SU-DHL-6 (cell line): ENCODE results near the gene DPPA3.
"Not testable (repeated sequence)": the region's sequence is repeated elsewhere in the genome, so short reads cannot be mapped to it uniquely, and the experiment has no call there.

Experiments used
- H2AFZ ChIP-seq: fragments of 200-600 bp; sonication (generic); 2 replicates; pipeline ENCODE4 v1.6.1; 2014; ENCODE audit warnings: low read depth, mild to moderate bottlenecking, moderate library complexity, mixed read lengths, antibody characterized with exemption, low read length; ENCODE audit not compliant: severe bottlenecking
- H3F3A ChIP-seq: fragments of 200-600 bp; shearing (Covaris generic); 2 replicates; pipeline ENCODE4 v1.6.0; 2016; ENCODE audit warnings: antibody characterized with exemption, mild to moderate bottlenecking; ENCODE audit not compliant: insufficient read depth
- H3K27ac ChIP-seq: fragments of 200-600 bp; sonication (generic); 2 replicates; pipeline ENCODE4 v1.5.1; 2016; ENCODE audit warnings: low read depth, mild to moderate bottlenecking, low read length, moderate library complexity, mixed read lengths
- H3K27me3 ChIP-seq: fragments of 200-600 bp; sonication (generic), shearing (Covaris generic); 2 replicates; pipeline ENCODE4 v1.6.0; 2014; ENCODE audit warnings: mild to moderate bottlenecking, low read length
- H3K36me3 ChIP-seq: fragments of 200-600 bp; sonication (generic); 2 replicates; pipeline ENCODE4 v1.6.1; 2014; ENCODE audit warnings: mild to moderate bottlenecking, low read length, mixed read lengths
- H3K4me2 ChIP-seq: fragments of 300-600, 200-600 bp; shearing (Covaris generic), sonication (generic); 2 replicates; pipeline ENCODE4 v1.6.0; 2014; ENCODE audit warnings: low read length, low read depth, mild to moderate bottlenecking; ENCODE audit not compliant: poor library complexity, severe bottlenecking
- H3K4me3 ChIP-seq: fragments of 200-600 bp; sonication (generic); 2 replicates; pipeline ENCODE4 v1.5.1; 2014; ENCODE audit warnings: antibody characterized with exemption, low read length, mild to moderate bottlenecking, mixed read lengths; ENCODE audit not compliant: insufficient read depth, poor library complexity, severe bottlenecking
- H3K79me2 ChIP-seq: fragments of 200-600 bp; sonication (generic); 2 replicates; pipeline ENCODE4 v1.6.1; 2014; ENCODE audit warnings: mild to moderate bottlenecking, low read length, moderate library complexity; ENCODE audit not compliant: insufficient read depth
- H3K9ac ChIP-seq: fragments of 200-600 bp; sonication (generic); 2 replicates; pipeline ENCODE4 v1.7.0; 2014; ENCODE audit warnings: mild to moderate bottlenecking, low read length
- H3K9me2 ChIP-seq: fragments of 200-600 bp; sonication (generic); replicated peaks from 2 replicates; pipeline ENCODE4 v1.6.1; 2014; ENCODE audit warnings: low read length; ENCODE audit not compliant: insufficient read depth
- H3K9me3 ChIP-seq: fragments of 200-600 bp; sonication (generic); 2 replicates; pipeline ENCODE4 v1.6.1; 2014; ENCODE audit warnings: low read length, mixed read lengths; ENCODE audit not compliant: insufficient read depth
- H4K20me1 ChIP-seq: fragments of 200-600 bp; sonication (generic); 2 replicates; pipeline ENCODE4 v1.6.1; 2014; ENCODE audit warnings: low read depth, mild to moderate bottlenecking, antibody characterized with exemption, low read length, moderate library complexity, mixed read lengths
- EZH2phosphoT487 ChIP-seq: fragments of 200-600 bp; sonication (generic), shearing (Covaris generic); conservative IDR thresholded peaks from 2 replicates; pipeline ENCODE4 v1.6.1; 2018; ENCODE audit warnings: mild to moderate bottlenecking, antibody characterized with exemption, low read length, moderate library complexity, mixed read lengths
- TF ChIP-seq, protein P1 (sequence below): fragments of 200-600 bp; sonication (generic); IDR thresholded peaks from one replicate; pipeline ENCODE4 v1.5.1; 2017; ENCODE audit warnings: antibody characterized with exemption, mild to moderate bottlenecking, low read length, moderate library complexity; ENCODE audit not compliant: insufficient read depth, poor library complexity, severe bottlenecking

The DPPA3 gene

DNA sequence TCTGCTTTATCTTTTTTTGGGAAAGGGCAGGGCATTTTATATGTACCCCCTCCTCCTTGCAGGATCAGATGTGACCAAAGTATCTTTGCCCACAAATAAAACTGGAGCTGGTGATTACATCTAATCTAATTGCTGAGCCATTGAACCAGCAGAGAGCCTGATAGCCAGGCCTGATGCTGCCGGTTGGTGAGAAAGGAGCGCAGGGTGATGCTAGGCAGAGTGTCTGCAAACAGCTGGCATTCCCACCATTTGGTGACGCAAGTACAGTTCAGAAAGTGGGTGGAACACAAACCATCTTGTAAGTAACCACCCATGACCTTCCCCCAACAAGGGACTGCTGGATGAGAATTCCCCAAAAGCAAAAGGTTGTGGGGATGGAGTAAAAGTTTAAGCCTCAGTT lies 12.7 kb downstream of the DPPA3 start:
- H2AFZ ChIP-seq, result no peak overlapping the region
- H3K27ac ChIP-seq, result no peak overlapping the region
- TF ChIP-seq, protein P1, sequence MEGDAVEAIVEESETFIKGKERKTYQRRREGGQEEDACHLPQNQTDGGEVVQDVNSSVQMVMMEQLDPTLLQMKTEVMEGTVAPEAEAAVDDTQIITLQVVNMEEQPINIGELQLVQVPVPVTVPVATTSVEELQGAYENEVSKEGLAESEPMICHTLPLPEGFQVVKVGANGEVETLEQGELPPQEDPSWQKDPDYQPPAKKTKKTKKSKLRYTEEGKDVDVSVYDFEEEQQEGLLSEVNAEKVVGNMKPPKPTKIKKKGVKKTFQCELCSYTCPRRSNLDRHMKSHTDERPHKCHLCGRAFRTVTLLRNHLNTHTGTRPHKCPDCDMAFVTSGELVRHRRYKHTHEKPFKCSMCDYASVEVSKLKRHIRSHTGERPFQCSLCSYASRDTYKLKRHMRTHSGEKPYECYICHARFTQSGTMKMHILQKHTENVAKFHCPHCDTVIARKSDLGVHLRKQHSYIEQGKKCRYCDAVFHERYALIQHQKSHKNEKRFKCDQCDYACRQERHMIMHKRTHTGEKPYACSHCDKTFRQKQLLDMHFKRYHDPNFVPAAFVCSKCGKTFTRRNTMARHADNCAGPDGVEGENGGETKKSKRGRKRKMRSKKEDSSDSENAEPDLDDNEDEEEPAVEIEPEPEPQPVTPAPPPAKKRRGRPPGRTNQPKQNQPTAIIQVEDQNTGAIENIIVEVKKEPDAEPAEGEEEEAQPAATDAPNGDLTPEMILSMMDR, result no peak
- no peak for TF ChIP-seq EZH2phosphoT487
- no peaks in the 10 kb centered on the region for H4K20me1 ChIP-seq
- no peaks in the 10 kb centered on the region for H3K79me2 ChIP-seq
- H3K9me3 ChIP-seq, result no peaks in the 10 kb centered on the region
- H3K27me3 ChIP-seq, result no peaks in the 10 kb centered on the region
- no peak overlapping the region for H3K4me3 ChIP-seq
- H3K9ac ChIP-seq, result no peak overlapping the region
- H3K36me3 ChIP-seq, result no peaks in the 10 kb centered on the region
- H3K4me2 ChIP-seq, result no peak overlapping the region
- H3F3A ChIP-seq, result no peaks in the 10 kb centered on the region
- no peaks in the 10 kb centered on the region for H3K9me2 ChIP-seq

DNA sequence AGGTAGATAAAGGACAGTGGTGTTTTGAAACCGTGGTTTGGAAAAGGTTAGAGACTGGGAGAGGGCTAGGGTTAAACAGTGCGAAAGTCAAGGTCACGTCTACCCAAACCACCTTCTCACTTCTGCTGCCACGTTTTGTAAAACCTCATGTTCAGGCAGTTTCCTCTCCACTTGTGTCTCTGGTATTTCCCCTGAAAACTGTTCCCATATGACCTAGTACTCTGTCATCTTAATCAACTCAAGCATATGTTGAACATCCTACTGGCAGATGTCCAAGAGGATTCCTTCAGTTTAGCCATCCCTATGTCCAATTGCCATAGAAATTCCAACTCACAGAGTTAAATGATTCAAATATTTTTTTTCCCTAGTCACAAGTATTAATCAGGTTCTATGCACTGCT lies 18.5 kb downstream of the DPPA3 start:
- Histone ChIP-seq H3K9me2 (no peaks in the 10 kb centered on the region), H3F3A (no peaks in the 10 kb centered on the region), H3K9ac (no peak overlapping the region), H3K4me2 (no peak overlapping the region), H3K27me3 (no peaks in the 10 kb centered on the region), H3K9me3 (no peaks in the 10 kb centered on the region), H4K20me1 (no peaks in the 10 kb centered on the region), H2AFZ (no peak overlapping the region), H3K27ac (no peak overlapping the region), H3K36me3 (no peaks in the 10 kb centered on the region), H3K79me2 (no peaks in the 10 kb centered on the region), H3K4me3 (no peak overlapping the region)
- no peak for TF ChIP-seq EZH2phosphoT487
- TF ChIP-seq, protein P1, result no peak

DNA sequence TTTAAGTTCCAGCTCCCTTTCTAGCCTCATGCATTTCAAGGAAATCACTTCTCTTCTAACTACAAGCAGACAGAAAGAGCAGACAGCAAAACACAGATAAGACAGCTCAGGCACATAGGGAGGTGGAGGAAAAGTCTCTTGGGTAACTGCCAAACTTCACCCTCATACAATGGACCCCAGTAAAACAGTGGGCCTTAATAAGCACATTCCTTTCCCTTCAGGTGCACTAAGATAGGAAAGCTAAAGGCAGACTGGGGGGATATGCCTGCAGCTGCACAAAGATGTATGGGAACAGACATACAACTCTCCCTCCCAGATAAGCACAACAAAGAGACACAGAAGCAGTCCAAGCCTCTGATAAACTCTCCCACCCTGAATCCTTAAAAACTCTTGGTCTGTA lies 19.8 kb downstream of the DPPA3 start:
- not testable (repeated sequence) for H4K20me1 ChIP-seq, H3K9me2 ChIP-seq, H2AFZ ChIP-seq, H3K9ac ChIP-seq, H3K4me3 ChIP-seq, H3K4me2 ChIP-seq, H3K9me3 ChIP-seq, H3K79me2 ChIP-seq, H3F3A ChIP-seq, H3K27ac ChIP-seq, H3K36me3 ChIP-seq, H3K27me3 ChIP-seq

DNA sequence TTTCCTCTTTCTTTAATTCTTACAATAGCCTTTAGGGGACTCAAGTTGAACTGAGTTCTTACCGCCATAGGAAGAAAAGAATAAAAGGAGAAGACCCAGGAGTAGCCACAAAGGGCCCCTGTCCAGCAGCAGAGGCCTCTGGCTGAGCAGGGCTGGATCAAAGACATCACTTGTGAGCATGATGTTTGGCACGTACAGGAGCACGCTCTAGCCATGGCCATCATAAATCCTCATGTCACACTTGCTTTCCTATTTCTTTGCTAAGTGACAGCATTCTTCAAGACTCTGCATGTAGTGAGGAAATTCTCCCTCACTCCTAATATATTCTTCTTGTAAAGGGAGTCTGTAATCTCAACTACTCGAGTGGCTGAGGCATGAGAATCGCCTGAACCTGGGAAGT lies 20.3 kb downstream of the DPPA3 start:
- Histone ChIP-seq H3K9ac (no peak overlapping the region), H3K4me2 (no peak overlapping the region), H3K27ac (no peak overlapping the region), H3K36me3 (no peaks in the 10 kb centered on the region), H3K9me3 (no peaks in the 10 kb centered on the region), H2AFZ (no peak overlapping the region), H3K9me2 (no peaks in the 10 kb centered on the region), H3K27me3 (no peaks in the 10 kb centered on the region), H3F3A (no peaks in the 10 kb centered on the region), H3K79me2 (no peaks in the 10 kb centered on the region), H3K4me3 (no peak overlapping the region), H4K20me1 (no peaks in the 10 kb centered on the region)
- no peak for TF ChIP-seq EZH2phosphoT487
- TF ChIP-seq, protein P1, result no peak
